ENCODE measurements around the gene PRR3. TPM values are rescaled to one million over a fixed set of nuclear protein-coding genes. Genes with fewer than 3 reads are reported as not detected.
"Not testable (repeated sequence)": the region's sequence is repeated elsewhere in the genome, so short reads cannot be mapped to it uniquely, and the experiment has no call there.

The PRR3 gene
- total RNA-seq, 1 donor from 2014 or later = 17.1 TPM

GRCh38 chr6:30592287-30592686 lies 35.2 kb downstream of the PRR3 start:
- DNase-seq (ENCODE audit: extremely low spot score, unreplicated experiment) = no peak
- Mint-ChIP-seq H3K27me3 (ENCODE audit: unreplicated experiment) (no peaks in the 10 kb centered on the region), H3K9me3 (ENCODE audit: unreplicated experiment) (no peaks in the 10 kb centered on the region), H3K36me3 (ENCODE audit: unreplicated experiment) (peaks cover 31% of the 10 kb centered on the region), H3K4me3 (ENCODE audit: unreplicated experiment) (no peak overlapping the region), H3K4me1 (ENCODE audit: unreplicated experiment) (no peaks in the 10 kb centered on the region), H3K27ac (ENCODE audit: unreplicated experiment) (no peak overlapping the region)
- TF ChIP-seq, protein P1, sequence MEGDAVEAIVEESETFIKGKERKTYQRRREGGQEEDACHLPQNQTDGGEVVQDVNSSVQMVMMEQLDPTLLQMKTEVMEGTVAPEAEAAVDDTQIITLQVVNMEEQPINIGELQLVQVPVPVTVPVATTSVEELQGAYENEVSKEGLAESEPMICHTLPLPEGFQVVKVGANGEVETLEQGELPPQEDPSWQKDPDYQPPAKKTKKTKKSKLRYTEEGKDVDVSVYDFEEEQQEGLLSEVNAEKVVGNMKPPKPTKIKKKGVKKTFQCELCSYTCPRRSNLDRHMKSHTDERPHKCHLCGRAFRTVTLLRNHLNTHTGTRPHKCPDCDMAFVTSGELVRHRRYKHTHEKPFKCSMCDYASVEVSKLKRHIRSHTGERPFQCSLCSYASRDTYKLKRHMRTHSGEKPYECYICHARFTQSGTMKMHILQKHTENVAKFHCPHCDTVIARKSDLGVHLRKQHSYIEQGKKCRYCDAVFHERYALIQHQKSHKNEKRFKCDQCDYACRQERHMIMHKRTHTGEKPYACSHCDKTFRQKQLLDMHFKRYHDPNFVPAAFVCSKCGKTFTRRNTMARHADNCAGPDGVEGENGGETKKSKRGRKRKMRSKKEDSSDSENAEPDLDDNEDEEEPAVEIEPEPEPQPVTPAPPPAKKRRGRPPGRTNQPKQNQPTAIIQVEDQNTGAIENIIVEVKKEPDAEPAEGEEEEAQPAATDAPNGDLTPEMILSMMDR (IDR thresholded peaks at IDR 0.05) = no peak

DNA sequence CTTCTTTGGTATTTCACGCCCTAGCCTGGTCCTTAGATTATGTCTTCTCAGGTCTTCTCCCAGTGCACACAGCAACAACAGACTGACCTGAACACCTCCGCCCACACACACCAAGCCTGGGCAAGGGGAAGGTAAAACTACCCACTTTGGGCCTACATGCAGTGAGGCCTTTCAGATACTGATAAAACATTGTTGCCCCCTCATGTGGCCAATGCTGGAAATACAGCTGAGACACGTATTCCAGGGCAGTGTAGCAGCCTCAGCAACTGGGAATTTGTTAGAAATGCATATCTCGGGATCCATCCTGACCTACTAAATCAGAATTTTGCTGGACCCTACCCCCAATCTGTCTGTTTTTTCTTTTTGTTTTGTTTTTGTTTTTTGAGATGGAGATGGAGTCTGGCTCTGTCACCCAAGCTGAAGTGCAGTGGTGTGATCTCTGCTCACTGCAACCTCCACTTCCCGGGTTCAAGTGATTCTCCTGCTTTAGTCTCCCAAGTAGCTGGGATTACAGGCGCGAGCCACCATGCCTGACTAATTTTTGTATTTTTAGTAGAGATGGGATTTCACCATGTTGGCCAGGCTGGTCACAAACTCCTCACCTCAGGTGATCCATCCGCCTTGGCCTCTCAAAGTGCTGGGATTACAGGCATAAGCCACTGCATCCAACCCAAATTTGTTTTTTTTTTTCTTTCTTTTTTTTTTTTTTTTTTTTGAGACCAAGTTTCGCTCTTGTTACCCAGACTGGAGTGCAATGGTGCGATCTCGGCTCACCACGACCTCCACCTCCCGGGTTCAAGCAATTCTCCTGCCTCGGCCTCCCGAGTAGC lies 40.4 kb downstream of the PRR3 start:
- DNase-seq (ENCODE audit: extremely low spot score, unreplicated experiment) = peak; percentile 90
- H3K4me3 Mint-ChIP-seq (ENCODE audit: unreplicated experiment); H3K36me3 Mint-ChIP-seq (ENCODE audit: unreplicated experiment); H3K27me3 Mint-ChIP-seq (ENCODE audit: unreplicated experiment); H3K4me1 Mint-ChIP-seq (ENCODE audit: unreplicated experiment); H3K9me3 Mint-ChIP-seq (ENCODE audit: unreplicated experiment): not testable (repeated sequence)
- H3K27ac Mint-ChIP-seq (ENCODE audit: unreplicated experiment) = peak overlapping the region; percentile 32
- TF ChIP-seq, protein P1 (IDR thresholded peaks at IDR 0.05) = peak; percentile 76

- no peak for DNase-seq (ENCODE audit: extremely low spot score, unreplicated experiment)
- H3K4me1 Mint-ChIP-seq (ENCODE audit: unreplicated experiment) = peaks cover 6% of the 10 kb centered on the region
- TF ChIP-seq, protein P1 (IDR thresholded peaks at IDR 0.05) = no peak
- H3K27me3 Mint-ChIP-seq (ENCODE audit: unreplicated experiment) = no peaks in the 10 kb centered on the region
- H3K27ac Mint-ChIP-seq (ENCODE audit: unreplicated experiment) = no peak overlapping the region
- no peaks in the 10 kb centered on the region for H3K9me3 Mint-ChIP-seq (ENCODE audit: unreplicated experiment)
- H3K36me3 Mint-ChIP-seq (ENCODE audit: unreplicated experiment) = peaks cover 17% of the 10 kb centered on the region
- H3K4me3 Mint-ChIP-seq (ENCODE audit: unreplicated experiment) = no peak overlapping the region
These were observed 42.0 kb downstream of the PRR3 start for GRCh38 chr6:30598912-30599624.

GRCh38 chr6:30599625-30600324 lies 42.7 kb downstream of the PRR3 start:
- no peak overlapping the region for H3K4me3 Mint-ChIP-seq (ENCODE audit: unreplicated experiment)
- H3K9me3 Mint-ChIP-seq (ENCODE audit: unreplicated experiment) = no peaks in the 10 kb centered on the region
- no peak overlapping the region for H3K27ac Mint-ChIP-seq (ENCODE audit: unreplicated experiment)
- H3K36me3 Mint-ChIP-seq (ENCODE audit: unreplicated experiment) = peaks cover 22% of the 10 kb centered on the region
- DNase-seq (ENCODE audit: extremely low spot score, unreplicated experiment) = no peak
- H3K27me3 Mint-ChIP-seq (ENCODE audit: unreplicated experiment) = no peaks in the 10 kb centered on the region
- TF ChIP-seq, protein P1 (IDR thresholded peaks at IDR 0.05) = no peak
- H3K4me1 Mint-ChIP-seq (ENCODE audit: unreplicated experiment) = peaks cover 6% of the 10 kb centered on the region

Measured in osteocyte (in vitro differentiated cells).